NCI-H1105 (cell line): ENCODE measurements around the gene OTUD1.

Experiments used
- DNase-seq: peaks from one replicate; lab custom pipeline; 2025; lab: John Stamatoyannopoulos, UW

The OTUD1 gene

GRCh38 chr10:23469596-23470237 lies 30.8 kb downstream of the OTUD1 start:
- DNase-seq: no peak

GRCh38 chr10:23472181-23472580 lies 33.3 kb downstream of the OTUD1 start:
- DNase-seq: no peak

- no peak for DNase-seq
Observed at GRCh38 chr10:23474081-23474480, 35.2 kb downstream of the OTUD1 start.

- no peak for DNase-seq
Observed at GRCh38 chr10:23474626-23475025, 35.8 kb downstream of the OTUD1 start.

GRCh38 chr10:23478570-23478969 lies 39.7 kb downstream of the OTUD1 start:
- no peak for DNase-seq

GRCh38 chr10:23479798-23480473 lies 41.1 kb downstream of the OTUD1 start:
- DNase-seq: no peak

GRCh38 chr10:23481363-23481961 lies 42.6 kb downstream of the OTUD1 start:
- DNase-seq: no peak

- DNase-seq: no peak
Observed at GRCh38 chr10:23490115-23490514, 51.2 kb downstream of the OTUD1 start.
